K562 (cell line): Measurements from ENCODE around the gene ZNF595. TPM values are rescaled to one million over a fixed set of nuclear protein-coding genes. Genes with fewer than 3 reads are reported as not detected.

Experiments used
- ATAC-seq: fragments of 200-7000 bp; cut with Tn5 transposase; 3 replicates; pipeline ENCODE4 v1.9.1; 2020; ENCODE audit warnings: moderate library complexity
- BruUV-seq: library from RNA; stranded (reverse); fragments of 400-500 nt; replicated peaks from 2 replicates; lab custom pipeline; 2021; lab: Mats Ljungman, UMichigan
- CTCF ChIA-PET: fragments of 300-600 bp; formaldehyde crosslinking; extraction: SDS; loops from one replicate; lab custom pipeline; 2021; ENCODE audit warnings: low intra/inter-chr PET ratio; lab: Yijun Ruan, JAX
- POLR2A ChIA-PET: fragments of 300-600, 350-650 bp; sonication (Branson Sonifier 250); formaldehyde crosslinking; extraction: SDS; loops from one replicate; lab custom pipeline; 2021; ENCODE audit warnings: antibody characterized with exemption, inconsistent platforms; lab: Yijun Ruan, JAX
- DNase-seq, 4 experiments: peaks; one replicate each; pipeline versions ENCODE4 v3.0.0 to v3.0.0-alpha.2; 2011 to 2018; ENCODE audit warnings: low spot score in 3 of 4, mixed read lengths in 3 of 4; ENCODE audit errors: extremely low read depth in 1 of 4
- FAIRE-seq: peaks from 2 replicates; lab custom pipeline; 2011; peaks lifted over from hg19 to GRCh38; lab: Jason Lieb, UNC
- H2AFZ ChIP-seq: 2 replicates; pipeline ENCODE4 v1.6.0; 2011; ENCODE audit warnings: low read depth, low read length, control low read depth, inconsistent platforms
- H3K27ac ChIP-seq: fragments of 200-600 bp; 3 replicates; pipeline ENCODE4 v1.8.0; 2011; ENCODE audit warnings: low read depth, mild to moderate bottlenecking, control low read depth, inconsistent platforms, low read length, moderate library complexity, mixed read lengths; ENCODE audit errors: extremely low read depth
- H3K27me3 ChIP-seq, 2 experiments: fragments of 300-600 bp in 1 of 2; 2 replicates in 1 of 2; 3 replicates in 1 of 2; pipeline versions ENCODE4 v1.6.0 to v1.8.0; 2011; ENCODE audit warnings: inconsistent platforms in 2 of 2, low read length in 2 of 2, mild to moderate bottlenecking in 1 of 2, mixed read lengths in 1 of 2, moderate library complexity in 1 of 2; ENCODE audit not compliant: control insufficient read depth in 2 of 2, insufficient read depth in 2 of 2
- H3K36me3 ChIP-seq: fragments of 300-600 bp; 3 replicates; pipeline ENCODE4 v1.8.0; 2011; ENCODE audit warnings: mild to moderate bottlenecking, low read length, inconsistent platforms; ENCODE audit not compliant: control insufficient read depth, insufficient read depth
- H3K4me1 ChIP-seq, 2 experiments: fragments of 200-600 bp in 1 of 2; replicated peaks in 1 of 2; 2 replicates in 1 of 2; 3 replicates in 1 of 2; pipeline versions ENCODE4 v1.5.1 to v1.8.0; 2011; ENCODE audit warnings: inconsistent platforms in 2 of 2, low read length in 2 of 2, mild to moderate bottlenecking in 1 of 2, mixed read lengths in 1 of 2, moderate library complexity in 1 of 2; ENCODE audit not compliant: control insufficient read depth in 2 of 2, insufficient read depth in 2 of 2
- H3K4me2 ChIP-seq: 2 replicates; pipeline ENCODE4 v1.6.1; 2011; ENCODE audit warnings: low read length, control low read depth, inconsistent platforms, mixed read lengths; ENCODE audit not compliant: insufficient read depth
- H3K4me3 ChIP-seq: fragments of 200-600 bp; sonication (generic), shearing (Covaris generic); 2 replicates; pipeline ENCODE4 v1.5.1; 2016; ENCODE audit warnings: control low read depth, inconsistent platforms
- H3K79me2 ChIP-seq: fragments of 200-600 bp; 3 replicates; pipeline ENCODE4 v1.8.0; 2011; ENCODE audit warnings: low read length, inconsistent platforms; ENCODE audit not compliant: control insufficient read depth, insufficient read depth
- H3K9ac ChIP-seq, 2 experiments: 2 replicates each; pipeline versions ENCODE4 v1.6.0 to v1.6.1; 2011; ENCODE audit warnings: low read depth in 2 of 2, low read length in 2 of 2, control low read depth in 1 of 2, inconsistent platforms in 1 of 2, mild to moderate bottlenecking in 1 of 2, mixed read lengths in 1 of 2; ENCODE audit not compliant: insufficient read depth in 1 of 2
- H3K9me1 ChIP-seq: one replicate; pipeline ENCODE4 v1.6.0; 2011; ENCODE audit warnings: inconsistent platforms, mild to moderate bottlenecking, low read length, moderate library complexity; ENCODE audit not compliant: control insufficient read depth, insufficient read depth
- H3K9me3 ChIP-seq: replicated peaks from 2 replicates; pipeline ENCODE4 v1.5.1; 2011; ENCODE audit warnings: low read depth, low read length, inconsistent platforms; ENCODE audit not compliant: control insufficient read depth, insufficient read depth
- H4K20me1 ChIP-seq: replicated peaks from 2 replicates; pipeline ENCODE4 v1.6.1; 2011; ENCODE audit warnings: low read length, inconsistent platforms, mixed read lengths; ENCODE audit not compliant: control insufficient read depth, insufficient read depth
- CHD7 ChIP-seq: fragments of 200-600 bp; sonication (generic); IDR thresholded peaks from one replicate; pipeline ENCODE4 v1.6.1; 2012; ENCODE audit warnings: mild to moderate bottlenecking, low read depth, low read length, inconsistent platforms
- MCM3 ChIP-seq: fragments of 450-650 bp; IDR thresholded peaks from 2 replicates; pipeline ENCODE4 v1.6.1; 2016
- MCM7 ChIP-seq, 2 experiments: fragments of 450-650 bp; IDR thresholded peaks; 2 replicates each; pipeline ENCODE4 v1.6.1; 2016 to 2018
- SP1 ChIP-seq: sonication (generic); formaldehyde crosslinking; IDR thresholded peaks from 2 replicates; pipeline ENCODE4 v1.8.1; 2022; ENCODE audit warnings: mild to moderate bottlenecking, missing genetic modification reagents
- TAL1 ChIP-seq: fragments of 450-650 bp; IDR thresholded peaks from 2 replicates; pipeline ENCODE4 v1.6.1; 2016; ENCODE audit warnings: mild to moderate bottlenecking
- ZNF830 ChIP-seq: fragments of 250-450 bp; sonication (Bioruptor Pico); IDR thresholded peaks from 2 replicates; pipeline ENCODE4 v1.5.0; 2021; ENCODE audit warnings: mild to moderate bottlenecking
- WGBS: fragments of 100-300 bp; shearing (Covaris generic); methylation state at CpG from one replicate; pipeline ENCODE4 v1.1.6; 2016; ENCODE audit warnings: low coverage, mixed read lengths; ENCODE audit not compliant: insufficient coverage; ENCODE audit errors: missing lambda C conversion rate; 5-methylcytosine and 5-hydroxymethylcytosine counted together
- in situ Hi-C: fragments of 300-500 bp; cut with MboI; formaldehyde crosslinking; loops from 4 replicates; pipeline ENCODE4 v1.15.0; 2018; ENCODE audit warnings: inconsistent platforms, mixed read lengths
- intact Hi-C: fragments of 100-400 bp; cut with micrococcal nuclease; formaldehyde crosslinking; loops from 2 replicates; pipeline ENCODE4 v1.14.2; 2022
- polyA plus RNA-seq, 8 experiments: library from polyadenylated mRNA; depleted of rRNA in 4 of 8; stranded (reverse) in 5 of 8; unstranded in 3 of 8; fragments of >200 nt; fragmentation: Nextera tagmentation in 2 of 8; fragmentation: Illumina TruSeq in 1 of 8; extraction: Ambion mirVana in 2 of 8; extraction: Trizol in 1 of 8; gene quantifications; 2 replicates each; pipeline versions ENCODE4 v1.2.1 to v1.2.3, GENCODE V29; 2011 to 2014; ENCODE audit warnings: inconsistent platforms in 1 of 8, missing spikeins in 1 of 8
- total RNA-seq, 7 experiments: library from RNA; depleted of rRNA in 6 of 7; stranded (reverse); fragments of >200 nt in 6 of 7; fragmentation: Illumina TruSeq in 2 of 7; extraction: Trizol in 2 of 7; gene quantifications; 2 replicates each; pipeline versions ENCODE4 v1.2.1 to v1.2.3, GENCODE V29; 2011 to 2021; ENCODE audit warnings: low replicate concordance in 1 of 7
- TF ChIP-seq, protein P1 (sequence below): fragments of 250-450 bp; sonication (Bioruptor Pico); IDR thresholded peaks from 2 replicates; pipeline ENCODE4 v1.8.0; 2022; ENCODE audit warnings: moderate library complexity, mild to moderate bottlenecking, inconsistent platforms
- TF ChIP-seq, protein P2 (sequence below): fragments of 250-450 bp; sonication (Bioruptor Pico); IDR thresholded peaks from 2 replicates; pipeline ENCODE4 v1.4.0; 2020; ENCODE audit warnings: mild to moderate bottlenecking

ZNF595 gene
- total and polyA plus RNA-seq, 9 of the 15 experiments (the other 6 are each of a cell fraction or from before 2014, with no cell fraction given) = 116 to 632 (median 237) TPM

DNA sequence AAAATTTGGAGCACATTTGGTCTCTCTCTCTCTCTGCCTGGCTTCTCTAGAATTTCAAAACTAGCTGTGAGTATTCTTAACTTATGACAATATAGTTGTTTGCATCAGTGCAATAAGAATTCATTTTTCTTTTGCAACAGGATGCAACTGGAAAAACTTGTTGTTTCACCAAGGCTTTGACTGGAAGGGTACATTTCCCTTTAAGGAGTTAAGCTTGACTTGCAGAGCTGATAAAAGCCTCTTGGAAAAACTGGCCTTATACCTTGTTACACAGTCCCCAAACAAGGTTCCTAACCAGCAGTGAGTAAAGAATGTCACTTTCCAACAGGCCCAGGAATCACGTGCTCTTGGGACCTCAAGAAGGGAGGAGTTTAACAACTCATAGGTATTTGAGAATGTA is 45.3 kb downstream of the ZNF595 start:
- intact Hi-C loops = no loop called here
- Histone ChIP-seq H3K9ac (no peak overlapping the region), H3K4me2 (no peak overlapping the region), H2AFZ (no peak overlapping the region), H3K9me1 (no peaks in the 10 kb centered on the region), H3K36me3 (no peaks in the 10 kb centered on the region), H3K27ac (no peak overlapping the region), H3K4me3 (no peak overlapping the region), H4K20me1 (no peaks in the 10 kb centered on the region), H3K9me3 (peaks cover 3% of the 10 kb centered on the region; the same call in 1 of the 2 replicates), H3K27me3 (no peaks in the 10 kb centered on the region), H3K79me2 (no peaks in the 10 kb centered on the region), H3K4me1 (no peaks in the 10 kb centered on the region)
- FAIRE-seq (no peak), DNase-seq (no peak), ATAC-seq (no peak)
- in situ Hi-C loops = no loop called here
- ChIA-PET CTCF (no interaction called here), POLR2A (no interaction called here)
- BruUV-seq = no TSS peak
- WGBS = 0% methylated on average over 1 of the region's 1 CpG
- TF ChIP-seq TAL1 (no peak), SP1 (CRISPR knock-in tag) (no peak), CHD7 (no peak), ZNF830 (CRISPR knock-in tag) (no peak), MCM3 (no peak), MCM7 (IDR thresholded peaks at IDR 0.05) (no peak)
- TF ChIP-seq, protein P1, sequence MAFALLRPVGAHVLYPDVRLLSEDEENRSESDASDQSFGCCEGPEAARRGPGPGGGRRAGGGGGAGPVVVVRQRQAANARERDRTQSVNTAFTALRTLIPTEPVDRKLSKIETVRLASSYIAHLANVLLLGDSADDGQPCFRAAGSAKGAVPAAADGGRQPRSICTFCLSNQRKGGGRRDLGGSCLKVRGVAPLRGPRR = no peak
- TF ChIP-seq, protein P2, sequence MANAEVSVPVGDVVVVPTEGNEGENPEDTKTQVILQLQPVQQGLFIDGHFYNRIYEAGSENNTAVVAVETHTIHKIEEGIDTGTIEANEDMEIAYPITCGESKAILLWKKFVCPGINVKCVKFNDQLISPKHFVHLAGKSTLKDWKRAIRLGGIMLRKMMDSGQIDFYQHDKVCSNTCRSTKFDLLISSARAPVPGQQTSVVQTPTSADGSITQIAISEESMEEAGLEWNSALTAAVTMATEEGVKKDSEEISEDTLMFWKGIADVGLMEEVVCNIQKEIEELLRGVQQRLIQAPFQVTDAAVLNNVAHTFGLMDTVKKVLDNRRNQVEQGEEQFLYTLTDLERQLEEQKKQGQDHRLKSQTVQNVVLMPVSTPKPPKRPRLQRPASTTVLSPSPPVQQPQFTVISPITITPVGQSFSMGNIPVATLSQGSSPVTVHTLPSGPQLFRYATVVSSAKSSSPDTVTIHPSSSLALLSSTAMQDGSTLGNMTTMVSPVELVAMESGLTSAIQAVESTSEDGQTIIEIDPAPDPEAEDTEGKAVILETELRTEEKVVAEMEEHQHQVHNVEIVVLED (CRISPR knock-in tag) = no peak
